Ascending aorta (tissue), 2 donors: ENCODE data around the gene ENAH. TPM values are rescaled to one million over a fixed set of nuclear protein-coding genes. Genes with fewer than 3 reads are reported as not detected.
A peak's percentile ranks its signal among the peaks of the same experiment; 100 is the strongest.

ENCODE experiments used
- DNase-seq, 2 donors: peaks; one replicate each; pipeline ENCODE4 v3.0.0-alpha.2; 2019; ENCODE audit warnings: low spot score in 2 of 2
- H3K27ac ChIP-seq, 2 donors: fragments of 200-600 bp; sonication (generic); one replicate each; pipeline ENCODE4 v1.5.1; 2016 to 2017; ENCODE audit warnings: mild to moderate bottlenecking in 1 of 2
- H3K27me3 ChIP-seq: fragments of 200-600 bp; sonication (generic); one replicate; pipeline ENCODE4 v1.5.1; 2017
- H3K36me3 ChIP-seq, 2 donors: fragments of 200-600 bp; sonication (generic); one replicate each; pipeline ENCODE4 v1.5.1; 2016
- H3K4me1 ChIP-seq, 2 donors: fragments of 200-600 bp; sonication (generic); one replicate each; pipeline ENCODE4 v1.5.1; 2016 to 2017; ENCODE audit warnings: mild to moderate bottlenecking in 1 of 2
- H3K4me3 ChIP-seq, 2 donors: fragments of 200-600 bp; sonication (generic); one replicate each; pipeline ENCODE4 v1.5.1; 2016 to 2017; ENCODE audit warnings: mild to moderate bottlenecking in 1 of 2
- H3K9me3 ChIP-seq, 2 donors: fragments of 200-600 bp; sonication (generic); one replicate each; pipeline ENCODE4 v1.5.1; 2016
- CTCF ChIP-seq, 3 experiments: fragments of 200-600 bp in 2 of 3; fragments of 450-650 bp in 1 of 3; sonication (generic) in 2 of 3; IDR thresholded peaks; one replicate each; pipeline ENCODE4 v1.5.1; 2016 to 2019; ENCODE audit warnings: antibody characterized with exemption in 3 of 3, mild to moderate bottlenecking in 1 of 3, moderate library complexity in 1 of 3
- intact Hi-C: fragments of 100-400 bp; cut with DNase I; formaldehyde crosslinking; loops from one replicate; pipeline ENCODE4 v1.15.1; 2023
- total RNA-seq: library from RNA; depleted of rRNA; stranded (reverse); fragments of >200 nt; gene quantifications from one replicate; pipeline ENCODE4 v1.1.0, GENCODE V29; 2016

ENAH gene
- total RNA-seq, 1 donor from 2014 or later = 103 TPM

- intact Hi-C loops = no loop called here
- Histone ChIP-seq H3K4me1 (peaks cover 2 to 14% of the 10 kb centered on the region in 2 donors), H3K4me3 (no peak overlapping the region), H3K27ac (no peak overlapping the region), H3K9me3 (no peaks in the 10 kb centered on the region), H3K27me3 (no peaks in the 10 kb centered on the region), H3K36me3 (no peaks in the 10 kb centered on the region)
- no peak for DNase-seq
- TF ChIP-seq CTCF (IDR thresholded peaks at IDR 0.05) = no peak
Measured at GRCh38 chr1:225449774-225450173, 203.1 kb downstream of the ENAH start.

DNA sequence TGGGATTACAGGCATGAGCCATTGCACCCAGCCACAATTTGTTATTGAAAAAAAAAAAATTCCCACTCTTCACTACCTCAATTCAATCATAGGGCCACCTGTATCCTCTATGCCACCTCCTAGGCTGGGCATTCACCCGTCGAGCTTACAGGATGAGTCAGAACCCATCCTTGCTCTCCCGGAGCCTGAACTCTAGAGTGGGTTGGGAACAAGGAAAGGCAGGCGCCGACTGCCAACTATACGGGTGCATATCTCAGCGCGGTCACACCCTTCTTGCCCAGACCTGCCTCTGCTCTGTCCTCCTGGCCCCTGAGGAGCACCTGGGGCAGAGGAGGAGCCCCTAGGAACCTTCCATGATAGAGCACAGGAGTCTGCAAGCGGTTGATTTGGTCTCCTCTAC is 203.7 kb downstream of the ENAH start:
- intact Hi-C loops = no loop called here
- H3K4me1 ChIP-seq = peaks cover 0 to 12% of the 10 kb centered on the region in 2 donors
- no peaks in the 10 kb centered on the region for H3K9me3 ChIP-seq
- H3K27ac ChIP-seq = no peak overlapping the region
- no peak for TF ChIP-seq CTCF (IDR thresholded peaks at IDR 0.05)
- no peaks in the 10 kb centered on the region for H3K27me3 ChIP-seq
- DNase-seq = no peak
- no peak overlapping the region for H3K4me3 ChIP-seq
- H3K36me3 ChIP-seq = no peaks in the 10 kb centered on the region

- intact Hi-C loops = no loop called here
- no peaks in the 10 kb centered on the region for H3K36me3 ChIP-seq
- TF ChIP-seq CTCF (IDR thresholded peaks at IDR 0.05) = no peak
- no peaks in the 10 kb centered on the region for H3K27me3 ChIP-seq
- H3K27ac ChIP-seq = peak overlapping the region; percentile 37 to 49
- no peak for DNase-seq
- peak overlapping the region in 1 of 2 donors; percentile 47 for H3K4me3 ChIP-seq
- peaks cover 0 to 9% of the 10 kb centered on the region in 2 donors for H3K4me1 ChIP-seq
- no peaks in the 10 kb centered on the region for H3K9me3 ChIP-seq
Measured at GRCh38 chr1:225448146-225448805, 204.6 kb downstream of the ENAH start.

DNA sequence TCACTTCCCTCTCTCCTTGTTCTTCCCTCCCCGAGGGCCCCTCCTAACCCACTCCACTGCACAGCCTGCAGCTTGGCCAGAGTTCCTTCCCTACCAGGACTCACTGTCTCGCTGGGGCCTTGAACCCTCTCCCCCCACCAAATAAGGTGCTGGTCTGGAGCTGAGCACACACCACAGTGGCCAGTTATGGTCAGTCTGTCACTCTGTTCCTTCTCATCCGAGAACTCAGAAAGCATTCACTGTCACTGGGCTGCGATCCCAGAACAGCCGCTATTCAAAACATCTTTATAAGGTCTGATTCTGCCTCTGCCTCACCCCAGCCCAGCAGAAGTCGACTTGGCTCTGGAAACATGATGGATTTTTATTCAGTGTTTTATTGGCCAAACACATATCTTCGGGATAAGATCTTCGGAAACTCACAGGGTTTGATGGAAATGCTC is 205.3 kb downstream of the ENAH start:
- no peak for DNase-seq
- intact Hi-C loops = loop anchor here (2.0 kb wide), 1 partner anchor 19 kb away; the partner anchor contains the start of gene LBR
- Histone ChIP-seq H3K36me3 (no peaks in the 10 kb centered on the region), H3K9me3 (no peaks in the 10 kb centered on the region), H3K4me3 (peak overlapping the region; percentile 9 to 47), H3K27ac (peak overlapping the region; percentile 37 to 49), H3K4me1 (peaks cover 0 to 9% of the 10 kb centered on the region in 2 donors), H3K27me3 (no peaks in the 10 kb centered on the region)
- no peak for TF ChIP-seq CTCF (IDR thresholded peaks at IDR 0.05)

- H3K4me1 ChIP-seq = peaks cover 0 to 9% of the 10 kb centered on the region in 2 donors
- peak overlapping the region; percentile 37 to 49 for H3K27ac ChIP-seq
- DNase-seq = no peak
- H3K27me3 ChIP-seq = no peaks in the 10 kb centered on the region
- H3K9me3 ChIP-seq = no peaks in the 10 kb centered on the region
- TF ChIP-seq CTCF (IDR thresholded peaks at IDR 0.05) = no peak
- intact Hi-C loops = loop anchor here (2.0 kb wide), 1 partner anchor 18 kb away; the partner anchor contains the start of gene LBR
- peak overlapping the region; percentile 9 to 47 for H3K4me3 ChIP-seq
- no peaks in the 10 kb centered on the region for H3K36me3 ChIP-seq
Measured at GRCh38 chr1:225446981-225447615, 205.8 kb downstream of the ENAH start.
